Measurements from ENCODE around the gene PARD3. TPM values are rescaled to one million over a fixed set of nuclear protein-coding genes. Genes with fewer than 3 reads are reported as not detected.

The PARD3 gene
- polyA plus RNA-seq, 3 donors, result 0.51 TPM; not detected in 2

GRCh38 chr10:34670081-34670480, 145.0 kb downstream of the PARD3 start:
- Histone ChIP-seq H4K20me1 (ENCODE audit: insufficient read depth, low read length) (no peaks in the 10 kb centered on the region), H3K4me3 (replicated peaks in 1 of 3; ENCODE audit: low read depth in 2 of 3, low read length in 3 of 3) (no peak overlapping the region), H3K27me3 (ENCODE audit: control insufficient read depth in 2 of 2, insufficient read depth in 2 of 2, low read length in 2 of 2) (no peaks in the 10 kb centered on the region), H3K4me1 (ENCODE audit: control insufficient read depth in 1 of 2, insufficient read depth in 2 of 2, low read length in 2 of 2) (no peaks in the 10 kb centered on the region), H3K79me2 (ENCODE audit: insufficient read depth, low read length) (no peaks in the 10 kb centered on the region), H2AFZ (ENCODE audit: insufficient read depth, low read depth, low read length, poor library complexity, severe bottlenecking) (no peak overlapping the region), H3K27ac (ENCODE audit: low read depth in 1 of 2, low read length in 2 of 2) (no peak overlapping the region), H3K9ac (ENCODE audit: insufficient read depth, low read length, poor library complexity, severe bottlenecking) (no peak overlapping the region), H3K9me3 (replicated peaks in 1 of 2; ENCODE audit: control insufficient read depth in 1 of 2, insufficient read depth in 1 of 2, low read length in 2 of 2) (no peaks in the 10 kb centered on the region), H3K4me2 (replicated peaks; ENCODE audit: extremely low read depth, low read length, poor library complexity, severe bottlenecking) (no peak overlapping the region), H3K36me3 (replicated peaks in 1 of 2; ENCODE audit: control insufficient read depth in 1 of 2, insufficient read depth in 2 of 2, low read length in 2 of 2) (no peaks in the 10 kb centered on the region)
- Mint-ChIP-seq H3K9me3 (no peaks in the 10 kb centered on the region), H3K27me3 (ENCODE audit: low read depth in 3 of 3) (peaks cover 0 to 11% (median 4%) of the 10 kb centered on the region in 3 donors), H3K27ac (no peak overlapping the region), H3K4me1 (no peaks in the 10 kb centered on the region), H3K36me3 (no peaks in the 10 kb centered on the region), H3K4me3 (no peak overlapping the region)
- intact Hi-C loops (cut with micrococcal nuclease), result no loop called here
- no peak for DNase-seq
- no peak for TF ChIP-seq CTCF (IDR thresholded peaks at IDR 0.05)
- 94% methylated on average over 12 of the region's 13 CpGs for WGBS (ENCODE audit: insufficient coverage)

GRCh38 chr10:34669079-34669478, 146.0 kb downstream of the PARD3 start:
- Histone ChIP-seq H3K4me3 (replicated peaks in 1 of 3; ENCODE audit: low read depth in 2 of 3, low read length in 3 of 3) (no peak overlapping the region), H3K4me2 (replicated peaks; ENCODE audit: extremely low read depth, low read length, poor library complexity, severe bottlenecking) (no peak overlapping the region), H3K9ac (ENCODE audit: insufficient read depth, low read length, poor library complexity, severe bottlenecking) (no peak overlapping the region), H3K79me2 (ENCODE audit: insufficient read depth, low read length) (no peaks in the 10 kb centered on the region), H3K36me3 (replicated peaks in 1 of 2; ENCODE audit: control insufficient read depth in 1 of 2, insufficient read depth in 2 of 2, low read length in 2 of 2) (no peaks in the 10 kb centered on the region), H3K4me1 (ENCODE audit: control insufficient read depth in 1 of 2, insufficient read depth in 2 of 2, low read length in 2 of 2) (no peaks in the 10 kb centered on the region), H3K9me3 (replicated peaks in 1 of 2; ENCODE audit: control insufficient read depth in 1 of 2, insufficient read depth in 1 of 2, low read length in 2 of 2) (no peaks in the 10 kb centered on the region), H3K27ac (ENCODE audit: low read depth in 1 of 2, low read length in 2 of 2) (no peak overlapping the region), H4K20me1 (ENCODE audit: insufficient read depth, low read length) (no peaks in the 10 kb centered on the region), H3K27me3 (ENCODE audit: control insufficient read depth in 2 of 2, insufficient read depth in 2 of 2, low read length in 2 of 2) (no peaks in the 10 kb centered on the region), H2AFZ (ENCODE audit: insufficient read depth, low read depth, low read length, poor library complexity, severe bottlenecking) (no peak overlapping the region)
- Mint-ChIP-seq H3K27ac (no peak overlapping the region), H3K27me3 (ENCODE audit: low read depth in 3 of 3) (peaks cover 0 to 8% (median 6%) of the 10 kb centered on the region in 3 donors), H3K36me3 (no peaks in the 10 kb centered on the region), H3K4me3 (no peak overlapping the region), H3K4me1 (no peaks in the 10 kb centered on the region), H3K9me3 (no peaks in the 10 kb centered on the region)
- no peak for DNase-seq
- TF ChIP-seq CTCF (IDR thresholded peaks at IDR 0.05), result no peak
- intact Hi-C loops (cut with micrococcal nuclease), result no loop called here
- WGBS (ENCODE audit: insufficient coverage), result no CpG with 5 or more reads among the region's 3 CpGs

Data from CD14-positive monocyte (primary cell).